A673 (cell line): Measurements from ENCODE around the gene TRIP12.

Source experiments
- EZH2 ChIP-seq: fragments of 200-600 bp; sonication (generic); IDR thresholded peaks from 2 replicates; pipeline ENCODE4 v1.6.1; 2017; ENCODE audit warnings: borderline replicate concordance, low read depth, mild to moderate bottlenecking, mixed read lengths, antibody characterized with exemption, low read length; ENCODE audit not compliant: poor library complexity, severe bottlenecking
- TF ChIP-seq, protein P1 (sequence below): fragments of 300-800, 200-600 bp; sonication (generic); conservative IDR thresholded peaks from 2 replicates; pipeline ENCODE4 v1.5.1; 2017; ENCODE audit warnings: low read depth, mild to moderate bottlenecking, antibody characterized with exemption, low read length, moderate library complexity, mixed read lengths

DNA sequence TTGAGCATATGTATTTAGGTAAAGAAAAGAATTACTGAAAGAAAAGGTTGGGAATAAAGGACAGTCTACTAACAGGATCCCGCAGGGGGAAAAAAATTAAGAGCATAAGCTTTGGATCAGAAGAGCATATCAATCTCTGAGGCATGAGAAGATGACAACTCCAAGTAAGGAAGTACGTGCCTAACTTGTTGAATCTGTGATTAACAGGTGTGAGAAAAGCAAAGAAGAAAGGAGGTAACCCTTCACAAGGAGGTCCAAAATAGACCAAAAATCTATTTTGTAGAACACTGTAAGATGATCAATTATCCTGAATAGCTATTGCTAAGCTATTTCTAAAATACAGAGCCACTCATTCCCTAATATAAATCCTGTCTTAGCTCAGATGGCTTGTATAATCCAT is 32.8 kb downstream of the TRIP12 start:
- TF ChIP-seq, protein P1, sequence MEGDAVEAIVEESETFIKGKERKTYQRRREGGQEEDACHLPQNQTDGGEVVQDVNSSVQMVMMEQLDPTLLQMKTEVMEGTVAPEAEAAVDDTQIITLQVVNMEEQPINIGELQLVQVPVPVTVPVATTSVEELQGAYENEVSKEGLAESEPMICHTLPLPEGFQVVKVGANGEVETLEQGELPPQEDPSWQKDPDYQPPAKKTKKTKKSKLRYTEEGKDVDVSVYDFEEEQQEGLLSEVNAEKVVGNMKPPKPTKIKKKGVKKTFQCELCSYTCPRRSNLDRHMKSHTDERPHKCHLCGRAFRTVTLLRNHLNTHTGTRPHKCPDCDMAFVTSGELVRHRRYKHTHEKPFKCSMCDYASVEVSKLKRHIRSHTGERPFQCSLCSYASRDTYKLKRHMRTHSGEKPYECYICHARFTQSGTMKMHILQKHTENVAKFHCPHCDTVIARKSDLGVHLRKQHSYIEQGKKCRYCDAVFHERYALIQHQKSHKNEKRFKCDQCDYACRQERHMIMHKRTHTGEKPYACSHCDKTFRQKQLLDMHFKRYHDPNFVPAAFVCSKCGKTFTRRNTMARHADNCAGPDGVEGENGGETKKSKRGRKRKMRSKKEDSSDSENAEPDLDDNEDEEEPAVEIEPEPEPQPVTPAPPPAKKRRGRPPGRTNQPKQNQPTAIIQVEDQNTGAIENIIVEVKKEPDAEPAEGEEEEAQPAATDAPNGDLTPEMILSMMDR = no peak
- TF ChIP-seq EZH2 = no peak
